A673 (cell line): Measurements from ENCODE around the gene OLFM4. TPM values are rescaled to one million over a fixed set of nuclear protein-coding genes. Genes with fewer than 3 reads are reported as not detected.

ENCODE experiments used
- BruUV-seq: library from RNA; stranded (reverse); fragments of 400-500 nt; replicated peaks from 2 replicates; lab custom pipeline; 2021; lab: Mats Ljungman, UMichigan
- CTCF ChIA-PET: fragments of 300-600 bp; sonication (Branson Sonifier 250); formaldehyde crosslinking; loops from one replicate; lab custom pipeline; 2022; ENCODE audit warnings: antibody characterized with exemption; lab: Charles Lee
- POLR2A ChIA-PET: fragments of 300-600 bp; sonication (Branson Sonifier 250); formaldehyde crosslinking; loops from one replicate; lab custom pipeline; 2022; ENCODE audit warnings: antibody characterized with exemption; ENCODE audit not compliant: low non-redundant PET; lab: Charles Lee
- DNase-seq: peaks from one replicate; pipeline ENCODE4 v3.0.0-alpha.2; 2015; ENCODE audit warnings: low spot score
- H3K27ac ChIP-seq: fragments of 200-600 bp; sonication (generic); 2 replicates; pipeline ENCODE4 v1.5.1; 2016; ENCODE audit warnings: mixed run types, low read depth, mild to moderate bottlenecking, mixed read lengths, antibody characterized with exemption, low read length; ENCODE audit not compliant: poor library complexity, severe bottlenecking
- H3K27me3 ChIP-seq: fragments of 200-600 bp; sonication (generic); replicated peaks from 2 replicates; pipeline ENCODE4 v1.6.1; 2017; ENCODE audit warnings: mixed run types, low read depth, mild to moderate bottlenecking, mixed read lengths, antibody characterized with exemption, low read length; ENCODE audit not compliant: insufficient read depth, poor library complexity
- H3K36me3 ChIP-seq: fragments of 200-600 bp; sonication (generic); 2 replicates; pipeline ENCODE4 v1.6.1; 2016; ENCODE audit warnings: mixed run types, mild to moderate bottlenecking, mixed read lengths, antibody characterized with exemption, low read length; ENCODE audit not compliant: insufficient read depth, poor library complexity, severe bottlenecking
- H3K4me1 ChIP-seq: fragments of 200-600 bp; sonication (generic); 2 replicates; pipeline ENCODE4 v1.6.1; 2017; ENCODE audit warnings: mixed run types, mild to moderate bottlenecking, mixed read lengths, antibody characterized with exemption, low read length; ENCODE audit not compliant: insufficient read depth, poor library complexity, severe bottlenecking
- H3K4me3 ChIP-seq: fragments of 200-600 bp; sonication (generic); 2 replicates; pipeline ENCODE4 v1.5.1; 2016; ENCODE audit warnings: low read depth, mixed run types, mild to moderate bottlenecking, mixed read lengths, low read length; ENCODE audit not compliant: poor library complexity, severe bottlenecking
- H3K9me3 ChIP-seq: fragments of 200-600 bp; sonication (generic); 2 replicates; pipeline ENCODE4 v1.6.1; 2016; ENCODE audit warnings: mixed run types, low read depth, mild to moderate bottlenecking, mixed read lengths, antibody characterized with exemption, low read length; ENCODE audit not compliant: poor library complexity, severe bottlenecking
- CTCF ChIP-seq: fragments of 300-800, 200-600 bp; sonication (generic); conservative IDR thresholded peaks from 2 replicates; pipeline ENCODE4 v1.5.1; 2017; ENCODE audit warnings: low read depth, mild to moderate bottlenecking, antibody characterized with exemption, low read length, moderate library complexity, mixed read lengths
- EZH2 ChIP-seq: fragments of 200-600 bp; sonication (generic); IDR thresholded peaks from 2 replicates; pipeline ENCODE4 v1.6.1; 2017; ENCODE audit warnings: borderline replicate concordance, low read depth, mild to moderate bottlenecking, mixed read lengths, antibody characterized with exemption, low read length; ENCODE audit not compliant: poor library complexity, severe bottlenecking
- intact Hi-C: fragments of 100-400 bp; cut with micrococcal nuclease; formaldehyde crosslinking; loops from one replicate; pipeline ENCODE4 v1.10.0; 2022; ENCODE audit not compliant: unreplicated experiment
- total RNA-seq: library from RNA; stranded (reverse); gene quantifications from 2 replicates; pipeline ENCODE4 v1.2.3, GENCODE V29; 2021

OLFM4 gene
- total RNA-seq, 1 experiment from 2014 or later = not detected

- Histone ChIP-seq H3K27ac (no peak overlapping the region), H3K4me1 (no peaks in the 10 kb centered on the region), H3K9me3 (no peaks in the 10 kb centered on the region), H3K27me3 (no peaks in the 10 kb centered on the region), H3K4me3 (no peak overlapping the region), H3K36me3 (no peaks in the 10 kb centered on the region)
- ChIA-PET CTCF (no interaction called here), POLR2A (no interaction called here)
- BruUV-seq = no TSS peak
- TF ChIP-seq CTCF = no peak
- TF ChIP-seq EZH2 = no peak
- intact Hi-C loops = no loop called here
- DNase-seq = no peak
These were observed 20.7 kb upstream of the OLFM4 start for GRCh38 chr13:53007872-53008271.

DNA sequence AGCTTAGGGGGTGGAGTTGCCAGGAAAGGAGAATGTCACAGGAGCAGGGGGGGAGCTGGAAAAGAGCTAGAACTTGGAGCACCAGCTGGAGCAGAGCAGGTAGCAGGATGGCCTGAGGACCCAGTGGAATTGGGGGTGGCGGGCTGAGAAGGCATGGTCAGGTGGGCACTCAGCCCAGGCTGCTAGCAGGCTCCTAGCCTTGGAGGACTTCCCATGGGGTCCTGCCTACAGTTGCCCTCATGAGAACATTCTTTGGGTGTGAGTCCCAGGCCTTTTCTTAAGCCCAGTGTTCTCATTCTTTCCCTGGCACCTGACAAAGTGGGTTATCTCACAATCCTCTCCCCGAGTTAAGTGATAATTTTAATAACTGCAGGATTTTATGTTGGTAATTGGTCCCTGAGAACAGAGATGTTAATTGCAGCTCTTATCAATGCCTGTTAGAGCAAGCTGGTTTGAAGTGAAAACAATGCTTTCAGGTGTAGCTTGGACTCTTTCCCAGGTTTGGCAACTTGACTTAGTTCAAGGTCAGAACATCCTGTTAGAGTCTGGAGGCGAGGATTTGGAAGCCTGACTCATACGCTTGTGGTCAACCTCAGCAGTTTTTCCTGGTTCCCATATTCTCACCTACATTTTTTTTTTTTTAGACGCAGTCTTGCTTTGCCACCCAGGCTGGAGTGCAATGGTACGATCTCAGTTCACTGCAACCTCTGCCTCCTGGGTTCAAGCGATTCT is 18.1 kb upstream of the OLFM4 start:
- intact Hi-C loops = no loop called here
- H3K9me3 ChIP-seq = no peaks in the 10 kb centered on the region
- POLR2A ChIA-PET = no interaction called here
- CTCF ChIA-PET = no interaction called here
- H3K27ac ChIP-seq = no peak overlapping the region
- TF ChIP-seq EZH2 = no peak
- no peak for TF ChIP-seq CTCF
- H3K27me3 ChIP-seq = no peaks in the 10 kb centered on the region
- no peak overlapping the region for H3K4me3 ChIP-seq
- H3K36me3 ChIP-seq = no peaks in the 10 kb centered on the region
- BruUV-seq = no TSS peak
- DNase-seq = no peak
- H3K4me1 ChIP-seq = no peaks in the 10 kb centered on the region

DNA sequence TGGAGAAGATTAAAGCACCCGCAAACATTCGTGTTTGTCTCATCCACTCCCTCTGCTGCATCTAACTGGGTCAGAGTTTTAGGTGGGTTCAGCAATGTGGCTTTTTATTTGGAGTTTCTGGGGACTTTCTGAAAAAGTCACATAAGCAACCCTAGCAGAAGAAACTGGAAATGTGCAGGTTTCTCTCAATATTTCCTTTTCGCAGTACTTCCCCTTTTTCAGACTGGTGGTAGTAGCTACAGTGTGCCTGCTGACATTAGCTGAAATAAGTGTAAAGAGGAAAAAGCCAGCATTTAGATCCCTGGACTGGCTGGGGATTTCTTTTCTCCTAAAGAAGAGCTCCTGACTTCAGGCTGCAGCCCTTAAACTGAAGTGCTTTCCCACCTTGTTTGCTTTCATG is 15.9 kb upstream of the OLFM4 start:
- POLR2A ChIA-PET = no interaction called here
- intact Hi-C loops = no loop called here
- H3K27me3 ChIP-seq = no peaks in the 10 kb centered on the region
- no peak for DNase-seq
- CTCF ChIA-PET = no interaction called here
- no TSS peak for BruUV-seq
- no peaks in the 10 kb centered on the region for H3K4me1 ChIP-seq
- H3K4me3 ChIP-seq = no peak overlapping the region
- no peaks in the 10 kb centered on the region for H3K9me3 ChIP-seq
- no peaks in the 10 kb centered on the region for H3K36me3 ChIP-seq
- H3K27ac ChIP-seq = no peak overlapping the region
- TF ChIP-seq EZH2 (no peak), CTCF (no peak)
